Astrocyte (in vitro differentiated cells and primary cell): ENCODE measurements around the gene ZNF385B.

ENCODE experiments used
- EZH2 ChIP-seq: IDR thresholded peaks from 2 replicates; pipeline ENCODE4 v1.6.1; 2012; ENCODE audit warnings: mild to moderate bottlenecking, low read length, inconsistent platforms; ENCODE audit not compliant: insufficient read depth
- TF ChIP-seq, protein P1 (sequence below): IDR thresholded peaks from 2 replicates; pipeline ENCODE4 v1.5.1; 2011; ENCODE audit warnings: low read depth, mild to moderate bottlenecking, inconsistent platforms, low read length, moderate library complexity; ENCODE audit not compliant: insufficient read depth

- TF ChIP-seq, protein P1, sequence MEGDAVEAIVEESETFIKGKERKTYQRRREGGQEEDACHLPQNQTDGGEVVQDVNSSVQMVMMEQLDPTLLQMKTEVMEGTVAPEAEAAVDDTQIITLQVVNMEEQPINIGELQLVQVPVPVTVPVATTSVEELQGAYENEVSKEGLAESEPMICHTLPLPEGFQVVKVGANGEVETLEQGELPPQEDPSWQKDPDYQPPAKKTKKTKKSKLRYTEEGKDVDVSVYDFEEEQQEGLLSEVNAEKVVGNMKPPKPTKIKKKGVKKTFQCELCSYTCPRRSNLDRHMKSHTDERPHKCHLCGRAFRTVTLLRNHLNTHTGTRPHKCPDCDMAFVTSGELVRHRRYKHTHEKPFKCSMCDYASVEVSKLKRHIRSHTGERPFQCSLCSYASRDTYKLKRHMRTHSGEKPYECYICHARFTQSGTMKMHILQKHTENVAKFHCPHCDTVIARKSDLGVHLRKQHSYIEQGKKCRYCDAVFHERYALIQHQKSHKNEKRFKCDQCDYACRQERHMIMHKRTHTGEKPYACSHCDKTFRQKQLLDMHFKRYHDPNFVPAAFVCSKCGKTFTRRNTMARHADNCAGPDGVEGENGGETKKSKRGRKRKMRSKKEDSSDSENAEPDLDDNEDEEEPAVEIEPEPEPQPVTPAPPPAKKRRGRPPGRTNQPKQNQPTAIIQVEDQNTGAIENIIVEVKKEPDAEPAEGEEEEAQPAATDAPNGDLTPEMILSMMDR = no peak
- TF ChIP-seq EZH2 = no peak
Observed at GRCh38 chr2:179554639-179555386, 306.6 kb downstream of the ZNF385B start.
